HepG2 (cell line): Measurements from ENCODE around the gene GRHL1. TPM values are rescaled to one million over a fixed set of nuclear protein-coding genes. Genes with fewer than 3 reads are reported as not detected.

Source experiments
- ATAC-seq: fragments of 200-7000 bp; cut with Tn5 transposase; 3 replicates; pipeline ENCODE4 v1.9.1; 2020; ENCODE audit warnings: mild to moderate bottlenecking, moderate library complexity
- BruUV-seq: library from RNA; stranded (reverse); fragments of 400-500 nt; replicated peaks from 2 replicates; lab custom pipeline; 2021; lab: Mats Ljungman, UMichigan
- CTCF ChIA-PET: fragments of 300-600 bp; formaldehyde crosslinking; extraction: SDS; loops from one replicate; lab custom pipeline; 2021; ENCODE audit warnings: low total read pairs, inconsistent platforms, low intra/inter-chr PET ratio; lab: Yijun Ruan, JAX
- POLR2A ChIA-PET: fragments of 350-600 bp; sonication (Branson Sonifier 250); formaldehyde crosslinking; loops from one replicate; lab custom pipeline; 2020; ENCODE audit warnings: antibody characterized with exemption, inconsistent platforms; lab: Yijun Ruan, JAX
- DNase-seq: peaks from one replicate; pipeline ENCODE4 v3.0.0-alpha.2; 2015; ENCODE audit warnings: low spot score
- FAIRE-seq: peaks from 3 replicates; lab custom pipeline; 2011; peaks lifted over from hg19 to GRCh38; lab: Jason Lieb, UNC
- H2AFZ ChIP-seq: one replicate; pipeline ENCODE4 v1.6.1; 2011; ENCODE audit warnings: low read length, inconsistent platforms
- H3K27ac ChIP-seq: fragments of 300-600 bp; 3 replicates; pipeline ENCODE4 v1.8.0; 2011; ENCODE audit warnings: mixed run types, mild to moderate bottlenecking, mixed read lengths, low read length, inconsistent platforms; ENCODE audit not compliant: insufficient read depth; ENCODE audit errors: extremely low read length
- H3K27me3 ChIP-seq, 2 experiments: fragments of 200-600 bp in 1 of 2; 2 replicates in 1 of 2; 3 replicates in 1 of 2; pipeline versions ENCODE4 v1.6.0 to v1.8.0; 2011; ENCODE audit warnings: low read length in 2 of 2, mild to moderate bottlenecking in 2 of 2, moderate library complexity in 2 of 2, inconsistent platforms in 1 of 2; ENCODE audit not compliant: insufficient read depth in 2 of 2, control insufficient read depth in 1 of 2
- H3K36me3 ChIP-seq, 2 experiments: fragments of 200-600 bp in 1 of 2; replicated peaks in 1 of 2; 2 replicates in 1 of 2; 3 replicates in 1 of 2; pipeline versions ENCODE4 v1.5.1 to v1.8.0; 2011; ENCODE audit warnings: low read length in 2 of 2, inconsistent platforms in 1 of 2; ENCODE audit not compliant: insufficient read depth in 2 of 2, control insufficient read depth in 1 of 2
- H3K4me1 ChIP-seq: 2 replicates; pipeline ENCODE4 v1.5.1; 2012; ENCODE audit warnings: low read length, inconsistent platforms; ENCODE audit not compliant: insufficient read depth
- H3K4me2 ChIP-seq: 2 replicates; pipeline ENCODE4 v1.6.0; 2011; ENCODE audit warnings: low read depth, low read length, inconsistent platforms
- H3K4me3 ChIP-seq, 3 experiments: fragments of 200-600 bp in 1 of 3; sonication (generic), shearing (Covaris generic) in 1 of 3; replicated peaks in 1 of 3; 2 replicates each; pipeline ENCODE4 v1.5.1; 2011 to 2016; ENCODE audit warnings: low read length in 3 of 3, inconsistent platforms in 2 of 3, low read depth in 2 of 3, mild to moderate bottlenecking in 2 of 3, control low read depth in 1 of 3, mixed read lengths in 1 of 3; ENCODE audit not compliant: insufficient read depth in 1 of 3
- H3K79me2 ChIP-seq: one replicate; pipeline ENCODE4 v1.6.1; 2011; ENCODE audit warnings: low read length, inconsistent platforms; ENCODE audit not compliant: insufficient read depth
- H3K9ac ChIP-seq: 2 replicates; pipeline ENCODE4 v1.6.0; 2011; ENCODE audit warnings: mild to moderate bottlenecking, low read depth, low read length, inconsistent platforms; ENCODE audit not compliant: insufficient read depth
- H3K9me3 ChIP-seq: 2 replicates; pipeline ENCODE4 v1.5.1; 2012; ENCODE audit warnings: mild to moderate bottlenecking, low read length
- H4K20me1 ChIP-seq: 2 replicates; pipeline ENCODE4 v1.6.0; 2011; ENCODE audit warnings: inconsistent platforms, mild to moderate bottlenecking, low read length, moderate library complexity; ENCODE audit not compliant: insufficient read depth
- ASH2L ChIP-seq: fragments of 300-600, 200-600 bp; sonication (generic); IDR thresholded peaks from 2 replicates; pipeline ENCODE4 v1.7.0; 2017; ENCODE audit warnings: low read depth, mild to moderate bottlenecking, moderate library complexity, mixed read lengths, low read length; ENCODE audit not compliant: insufficient read length
- CBX2 ChIP-seq, 2 experiments: fragments of 200-600 bp in 1 of 2; sonication (generic); formaldehyde crosslinking in 1 of 2; IDR thresholded peaks; 2 replicates each; pipeline versions ENCODE4 v1.7.0 to v1.8.1; 2018 to 2022; ENCODE audit warnings: low read depth in 2 of 2, low read length in 1 of 2, mild to moderate bottlenecking in 1 of 2, missing genetic modification reagents in 1 of 2
- ELF1 ChIP-seq: sonication (generic); formaldehyde crosslinking; IDR thresholded peaks from 2 replicates; pipeline ENCODE4 v1.4.0; 2020; ENCODE audit warnings: missing genetic modification reagents
- ETV5 ChIP-seq: IDR thresholded peaks from 2 replicates; pipeline ENCODE4 v1.6.1; 2018; ENCODE audit warnings: missing biosample characterization, missing genetic modification reagents, inconsistent platforms, borderline replicate concordance
- FOSL1 ChIP-seq: sonication (generic); formaldehyde crosslinking; IDR thresholded peaks from 2 replicates; pipeline ENCODE4 v1.9.0; 2021; ENCODE audit warnings: missing genetic modification reagents, borderline replicate concordance
- LCORL ChIP-seq, 2 experiments: fragments of 450-650 bp in 1 of 2; sonication (generic) in 1 of 2; formaldehyde crosslinking in 1 of 2; IDR thresholded peaks; 2 replicates each; pipeline versions ENCODE4 v1.5.0 to v1.6.1; 2017 to 2020; ENCODE audit warnings: antibody characterized with exemption in 1 of 2, missing genetic modification reagents in 1 of 2
- RXRA ChIP-seq: sonication (generic); formaldehyde crosslinking; IDR thresholded peaks from 2 replicates; pipeline ENCODE4 v1.5.1; 2020; ENCODE audit warnings: missing genetic modification reagents
- XBP1 ChIP-seq: sonication (generic); formaldehyde crosslinking; IDR thresholded peaks from 2 replicates; pipeline ENCODE4 v1.5.0; 2020; ENCODE audit warnings: missing genetic modification reagents
- ZNF101 ChIP-seq: sonication (generic); formaldehyde crosslinking; IDR thresholded peaks from 2 replicates; pipeline ENCODE4 v1.4.0; 2020; ENCODE audit warnings: mild to moderate bottlenecking, low read depth, missing genetic modification reagents, borderline replicate concordance
- ZNF20 ChIP-seq: sonication (generic); formaldehyde crosslinking; IDR thresholded peaks from 2 replicates; pipeline ENCODE4 v1.4.0; 2020; ENCODE audit warnings: mild to moderate bottlenecking, moderate library complexity, missing genetic modification reagents
- ZNF224 ChIP-seq: sonication (generic); formaldehyde crosslinking; IDR thresholded peaks from 2 replicates; pipeline ENCODE4 v1.5.0; 2020; ENCODE audit warnings: mild to moderate bottlenecking, missing genetic modification reagents
- WGBS: methylation state at CpG from one replicate; pipeline ENCODE4 v1.1.6; 2017; ENCODE audit warnings: low lambda C conversion rate; 5-methylcytosine and 5-hydroxymethylcytosine counted together
- in situ Hi-C: cut with HindIII; loops from 2 replicates; pipeline ENCODE4 v1.10.0; 2017; ENCODE audit warnings: low pct_unique_long_range_greater_than_20kb; ENCODE audit not compliant: extremely low pct_ligation_motif_present
- intact Hi-C: fragments of 100-400 bp; cut with micrococcal nuclease; formaldehyde crosslinking; loops from one replicate; pipeline ENCODE4 v1.10.0; 2022; ENCODE audit not compliant: unreplicated experiment
- polyA plus RNA-seq, 8 experiments: library from polyadenylated mRNA; depleted of rRNA in 3 of 8; stranded (reverse) in 7 of 8; unstranded in 1 of 8; fragments of >200 nt; fragmentation: Illumina TruSeq in 4 of 8; extraction: Trizol in 4 of 8; gene quantifications; 2 replicates each; pipeline versions ENCODE4 v1.2.1 to v1.2.3, GENCODE V29; 2011 to 2016; ENCODE audit warnings: low read depth in 4 of 8, missing spikeins in 1 of 8, mixed read lengths in 1 of 8; ENCODE audit not compliant: insufficient read depth in 1 of 8
- total RNA-seq, 5 experiments: library from RNA; depleted of rRNA; stranded (reverse); fragments of >200 nt; fragmentation: Illumina TruSeq; extraction: Trizol; gene quantifications; 2 replicates each; pipeline ENCODE4 v1.2.3, GENCODE V29; 2016; ENCODE audit warnings: low read depth in 1 of 5
- TF ChIP-seq, protein P1 (sequence below): sonication (generic); formaldehyde crosslinking; IDR thresholded peaks from 2 replicates; pipeline ENCODE4 v1.5.0; 2020; ENCODE audit warnings: mild to moderate bottlenecking, missing genetic modification reagents
- TF ChIP-seq, protein P2 (sequence below): IDR thresholded peaks from 2 replicates; pipeline ENCODE4 v1.6.1; 2016; ENCODE audit warnings: control low read depth
- TF ChIP-seq, protein P3 (sequence below): fragments of 450-650 bp; IDR thresholded peaks from 2 replicates; pipeline ENCODE4 v1.6.1; 2017; ENCODE audit warnings: mild to moderate bottlenecking

GRHL1 gene
- total and polyA plus RNA-seq, 2 of the 13 experiments (the other 11 are each of a cell fraction or from before 2014, with no cell fraction given), result 9.3 to 12.0 TPM

DNA sequence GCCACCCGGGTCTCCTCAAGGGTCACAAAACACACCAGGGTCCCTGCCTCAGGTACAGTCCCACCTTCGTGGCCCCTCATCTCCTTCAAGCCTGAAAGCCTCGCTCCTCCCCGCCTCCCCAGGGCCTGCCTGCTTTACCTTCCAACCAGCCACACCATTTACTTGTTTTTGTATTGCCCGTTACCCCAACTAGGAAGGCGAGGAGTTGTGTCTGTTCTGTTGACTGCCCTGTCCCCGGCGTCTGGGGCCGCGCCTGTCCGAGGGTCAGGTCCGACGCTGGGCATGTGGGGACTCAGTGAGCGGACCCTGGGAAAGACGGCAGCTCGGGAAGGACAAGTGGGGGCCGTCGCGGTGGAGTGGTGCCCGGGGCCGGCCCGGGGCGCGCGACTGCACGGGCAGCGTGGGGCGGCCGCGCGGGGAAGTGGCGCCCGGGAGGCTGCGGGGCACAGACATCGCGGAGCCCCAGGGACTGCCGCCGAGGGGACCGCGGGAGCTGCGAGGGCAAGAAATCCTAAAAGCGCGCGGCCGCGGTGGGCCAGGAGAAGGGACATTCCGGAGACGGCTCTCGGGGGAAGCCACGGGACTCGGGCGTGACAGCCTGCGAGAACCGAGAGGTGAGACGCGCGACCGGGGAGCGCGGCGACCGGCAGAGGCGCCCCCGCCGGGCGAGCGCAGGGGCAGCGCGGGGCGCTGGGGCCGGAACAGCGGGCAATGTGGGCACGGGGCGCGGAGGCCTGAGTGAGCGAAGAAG is 797 bp upstream of the GRHL1 start:
- H3K27ac ChIP-seq, result peak overlapping the region; percentile 68
- BruUV-seq, result TSS peak; percentile 49
- H3K79me2 ChIP-seq, result peaks cover 4% of the 10 kb centered on the region
- ATAC-seq (peak; percentile 54), DNase-seq (no peak), FAIRE-seq (no peak)
- no peaks in the 10 kb centered on the region for H3K9me3 ChIP-seq
- H3K9ac ChIP-seq, result peak overlapping the region; percentile 65
- CTCF ChIA-PET, result no interaction called here
- H3K36me3 ChIP-seq, result peaks cover 3 to 8% of the 10 kb centered on the region in 2 experiments; a peak in 4 of 5 replicates
- peak overlapping the region; percentile 83 to 94 (median 84) for H3K4me3 ChIP-seq
- no peaks in the 10 kb centered on the region for H4K20me1 ChIP-seq
- 4% methylated on average over 44 of the region's 76 CpGs for WGBS
- in situ Hi-C loops (no loop called here), intact Hi-C loops (loop anchor here (5.0 kb wide), 2 partner anchors 138 to 172 kb away; partner anchors contain the start of gene RRM2)
- no peak overlapping the region for H2AFZ ChIP-seq
- peaks cover 76% of the 10 kb centered on the region for H3K4me1 ChIP-seq
- peak overlapping the region; percentile 92 for H3K4me2 ChIP-seq
- H3K27me3 ChIP-seq, result peaks cover 0 to 9% of the 10 kb centered on the region in 2 experiments; a peak in 3 of 5 replicates
- POLR2A ChIA-PET, result interaction anchor here (1.2 to 1.7 kb wide), 3 partner anchors 8 to 107 kb away, joined by 4 to 5 read pairs (median 4); partner anchors contain the start of gene TAF1B
- TF ChIP-seq ETV5 (no peak), ZNF101 (CRISPR knock-in tag) (no peak), ELF1 (CRISPR knock-in tag) (no peak), ZNF20 (CRISPR knock-in tag) (no peak), ASH2L (peak; percentile 65), ZNF224 (no peak), FOSL1 (CRISPR knock-in tag) (no peak), CBX2 (IDR thresholded peaks at IDR 0.05; ENCODE audit: low read depth, low read length) (no peak), CBX2 (CRISPR knock-in tag; IDR thresholded peaks at IDR 0.05; ENCODE audit: low read depth) (0 out of 2 replicates have a peak, but pooled peaks have one; percentile 33), XBP1 (CRISPR knock-in tag) (no peak), RXRA (CRISPR knock-in tag) (no peak), LCORL (IDR thresholded peaks at IDR 0.05) (no peak), LCORL (CRISPR knock-in tag; IDR thresholded peaks at IDR 0.05) (no peak)
- TF ChIP-seq, protein P1, sequence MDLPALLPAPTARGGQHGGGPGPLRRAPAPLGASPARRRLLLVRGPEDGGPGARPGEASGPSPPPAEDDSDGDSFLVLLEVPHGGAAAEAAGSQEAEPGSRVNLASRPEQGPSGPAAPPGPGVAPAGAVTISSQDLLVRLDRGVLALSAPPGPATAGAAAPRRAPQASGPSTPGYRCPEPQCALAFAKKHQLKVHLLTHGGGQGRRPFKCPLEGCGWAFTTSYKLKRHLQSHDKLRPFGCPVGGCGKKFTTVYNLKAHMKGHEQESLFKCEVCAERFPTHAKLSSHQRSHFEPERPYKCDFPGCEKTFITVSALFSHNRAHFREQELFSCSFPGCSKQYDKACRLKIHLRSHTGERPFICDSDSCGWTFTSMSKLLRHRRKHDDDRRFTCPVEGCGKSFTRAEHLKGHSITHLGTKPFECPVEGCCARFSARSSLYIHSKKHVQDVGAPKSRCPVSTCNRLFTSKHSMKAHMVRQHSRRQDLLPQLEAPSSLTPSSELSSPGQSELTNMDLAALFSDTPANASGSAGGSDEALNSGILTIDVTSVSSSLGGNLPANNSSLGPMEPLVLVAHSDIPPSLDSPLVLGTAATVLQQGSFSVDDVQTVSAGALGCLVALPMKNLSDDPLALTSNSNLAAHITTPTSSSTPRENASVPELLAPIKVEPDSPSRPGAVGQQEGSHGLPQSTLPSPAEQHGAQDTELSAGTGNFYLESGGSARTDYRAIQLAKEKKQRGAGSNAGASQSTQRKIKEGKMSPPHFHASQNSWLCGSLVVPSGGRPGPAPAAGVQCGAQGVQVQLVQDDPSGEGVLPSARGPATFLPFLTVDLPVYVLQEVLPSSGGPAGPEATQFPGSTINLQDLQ (CRISPR knock-in tag), result no peak
- TF ChIP-seq, protein P2, sequence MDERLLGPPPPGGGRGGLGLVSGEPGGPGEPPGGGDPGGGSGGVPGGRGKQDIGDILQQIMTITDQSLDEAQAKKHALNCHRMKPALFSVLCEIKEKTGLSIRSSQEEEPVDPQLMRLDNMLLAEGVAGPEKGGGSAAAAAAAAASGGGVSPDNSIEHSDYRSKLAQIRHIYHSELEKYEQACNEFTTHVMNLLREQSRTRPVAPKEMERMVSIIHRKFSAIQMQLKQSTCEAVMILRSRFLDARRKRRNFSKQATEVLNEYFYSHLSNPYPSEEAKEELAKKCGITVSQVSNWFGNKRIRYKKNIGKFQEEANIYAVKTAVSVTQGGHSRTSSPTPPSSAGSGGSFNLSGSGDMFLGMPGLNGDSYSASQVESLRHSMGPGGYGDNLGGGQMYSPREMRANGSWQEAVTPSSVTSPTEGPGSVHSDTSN (CRISPR knock-in tag), result no peak
- TF ChIP-seq, protein P3, sequence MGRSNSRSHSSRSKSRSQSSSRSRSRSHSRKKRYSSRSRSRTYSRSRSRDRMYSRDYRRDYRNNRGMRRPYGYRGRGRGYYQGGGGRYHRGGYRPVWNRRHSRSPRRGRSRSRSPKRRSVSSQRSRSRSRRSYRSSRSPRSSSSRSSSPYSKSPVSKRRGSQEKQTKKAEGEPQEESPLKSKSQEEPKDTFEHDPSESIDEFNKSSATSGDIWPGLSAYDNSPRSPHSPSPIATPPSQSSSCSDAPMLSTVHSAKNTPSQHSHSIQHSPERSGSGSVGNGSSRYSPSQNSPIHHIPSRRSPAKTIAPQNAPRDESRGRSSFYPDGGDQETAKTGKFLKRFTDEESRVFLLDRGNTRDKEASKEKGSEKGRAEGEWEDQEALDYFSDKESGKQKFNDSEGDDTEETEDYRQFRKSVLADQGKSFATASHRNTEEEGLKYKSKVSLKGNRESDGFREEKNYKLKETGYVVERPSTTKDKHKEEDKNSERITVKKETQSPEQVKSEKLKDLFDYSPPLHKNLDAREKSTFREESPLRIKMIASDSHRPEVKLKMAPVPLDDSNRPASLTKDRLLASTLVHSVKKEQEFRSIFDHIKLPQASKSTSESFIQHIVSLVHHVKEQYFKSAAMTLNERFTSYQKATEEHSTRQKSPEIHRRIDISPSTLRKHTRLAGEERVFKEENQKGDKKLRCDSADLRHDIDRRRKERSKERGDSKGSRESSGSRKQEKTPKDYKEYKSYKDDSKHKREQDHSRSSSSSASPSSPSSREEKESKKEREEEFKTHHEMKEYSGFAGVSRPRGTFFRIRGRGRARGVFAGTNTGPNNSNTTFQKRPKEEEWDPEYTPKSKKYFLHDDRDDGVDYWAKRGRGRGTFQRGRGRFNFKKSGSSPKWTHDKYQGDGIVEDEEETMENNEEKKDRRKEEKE, result no peak
